Measurements from ENCODE around the gene CCP110. TPM values are rescaled to one million over a fixed set of nuclear protein-coding genes. Genes with fewer than 3 reads are reported as not detected.

The CCP110 gene
- total and polyA plus RNA-seq, 2 of the 13 experiments (the other 11 are each of a cell fraction or from before 2014, with no cell fraction given), result 10.0 to 11.1 TPM

DNA sequence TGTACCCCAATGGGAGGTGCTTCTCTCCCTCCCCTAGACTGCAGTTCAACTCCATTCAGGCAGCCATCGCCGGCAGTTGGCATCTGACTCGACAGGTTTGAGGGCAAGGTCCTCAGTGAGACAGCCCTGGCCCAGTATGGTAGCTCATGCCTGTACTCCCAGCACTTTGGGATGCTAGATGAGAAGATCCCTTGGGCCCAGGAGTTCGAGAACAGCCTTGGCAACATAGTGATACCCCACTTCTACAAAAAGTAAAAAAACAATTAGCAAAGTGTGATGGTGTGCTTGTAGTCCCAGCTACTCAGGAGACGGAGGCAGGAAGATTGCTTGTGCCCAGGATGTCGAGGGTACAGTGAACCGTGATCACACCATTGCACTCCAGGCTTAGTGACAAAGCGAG lies 43.8 kb downstream of the CCP110 start (continued):
- TF ChIP-seq, protein P1, sequence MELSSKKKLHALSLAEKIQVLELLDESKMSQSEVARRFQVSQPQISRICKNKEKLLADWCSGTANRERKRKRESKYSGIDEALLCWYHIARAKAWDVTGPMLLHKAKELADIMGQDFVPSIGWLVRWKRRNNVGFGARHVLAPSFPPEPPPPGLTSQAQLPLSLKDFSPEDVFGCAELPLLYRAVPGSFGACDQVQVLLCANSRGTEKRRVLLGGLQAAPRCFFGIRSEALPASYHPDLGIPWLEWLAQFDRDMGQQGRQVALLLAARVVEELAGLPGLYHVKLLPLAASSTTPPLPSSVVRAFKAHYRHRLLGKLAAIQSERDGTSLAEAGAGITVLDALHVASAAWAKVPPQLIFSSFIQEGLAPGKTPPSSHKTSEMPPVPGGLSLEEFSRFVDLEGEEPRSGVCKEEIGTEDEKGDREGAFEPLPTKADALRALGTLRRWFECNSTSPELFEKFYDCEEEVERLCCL (CRISPR knock-in tag; IDR thresholded peaks at IDR 0.05; ENCODE audit: borderline replicate concordance), result no peak

DNA sequence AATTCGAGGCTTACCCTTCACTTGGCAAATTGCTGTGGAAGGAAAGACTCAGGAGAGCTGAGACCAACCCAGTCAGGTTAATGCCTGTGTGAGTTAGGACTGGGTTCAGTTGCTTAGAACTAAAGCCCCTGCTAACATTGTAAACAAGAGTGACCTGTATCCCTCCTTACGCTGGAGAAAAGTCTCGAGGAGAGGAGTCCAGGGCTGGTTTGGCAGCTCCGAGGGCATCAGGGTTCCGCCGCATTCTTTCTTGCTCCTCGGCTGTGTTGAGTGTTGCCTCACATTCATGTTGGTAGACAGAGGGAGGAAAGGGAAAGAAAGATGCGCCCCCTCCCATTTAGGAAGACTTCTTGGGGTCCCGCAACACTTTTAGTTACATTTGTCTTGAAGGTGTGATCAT lies 50.3 kb downstream of the CCP110 start:
- Histone ChIP-seq H4K20me1 (ENCODE audit: insufficient read depth, low read length) (no peaks in the 10 kb centered on the region), H3K9ac (ENCODE audit: insufficient read depth, low read depth, low read length) (no peak overlapping the region), H2AFZ (ENCODE audit: low read length) (no peak overlapping the region), H3K4me3 (replicated peaks in 1 of 3; ENCODE audit: insufficient read depth in 1 of 3, low read depth in 2 of 3, low read length in 3 of 3) (no peak overlapping the region), H3K9me3 (ENCODE audit: low read length) (no peaks in the 10 kb centered on the region), H3K27ac (ENCODE audit: extremely low read length, insufficient read depth, low read length) (no peak overlapping the region), H3K79me2 (ENCODE audit: insufficient read depth, low read length) (no peaks in the 10 kb centered on the region), H3K4me2 (ENCODE audit: low read depth, low read length) (no peak overlapping the region), H3K27me3 (ENCODE audit: control insufficient read depth in 1 of 2, insufficient read depth in 2 of 2, low read length in 2 of 2) (no peaks in the 10 kb centered on the region), H3K4me1 (ENCODE audit: insufficient read depth, low read length) (no peaks in the 10 kb centered on the region), H3K36me3 (replicated peaks in 1 of 2; ENCODE audit: control insufficient read depth in 1 of 2, insufficient read depth in 2 of 2, low read length in 2 of 2) (no peaks in the 10 kb centered on the region)
- POLR2A ChIA-PET, result no interaction called here
- no peak for DNase-seq (ENCODE audit: low spot score)
- in situ Hi-C loops (cut with HindIII; ENCODE audit: extremely low pct_ligation_motif_present, low pct_unique_long_range_greater_than_20kb), result no loop called here
- intact Hi-C loops (cut with micrococcal nuclease; ENCODE audit: unreplicated experiment), result no loop called here
- CTCF ChIA-PET (ENCODE audit: low intra/inter-chr PET ratio, low total read pairs), result no interaction called here
- ATAC-seq, result no peak
- no TSS peak for BruUV-seq (replicated peaks)
- 77% methylated on average over 9 of the region's 9 CpGs for WGBS (ENCODE audit: low lambda C conversion rate)
- FAIRE-seq, result no peak
- no peak for TF ChIP-seq SOX13 (IDR thresholded peaks at IDR 0.05)
- no peak for TF ChIP-seq SOX13 (CRISPR knock-in tag; conservative IDR thresholded peaks at IDR 0.05 in 1 of 2, IDR thresholded peaks at IDR 0.05 in 1 of 2)
- no peak for TF ChIP-seq FOXK1 (CRISPR knock-in tag; IDR thresholded peaks at IDR 0.05; ENCODE audit: borderline replicate concordance, low read depth)
- TF ChIP-seq, protein P2, sequence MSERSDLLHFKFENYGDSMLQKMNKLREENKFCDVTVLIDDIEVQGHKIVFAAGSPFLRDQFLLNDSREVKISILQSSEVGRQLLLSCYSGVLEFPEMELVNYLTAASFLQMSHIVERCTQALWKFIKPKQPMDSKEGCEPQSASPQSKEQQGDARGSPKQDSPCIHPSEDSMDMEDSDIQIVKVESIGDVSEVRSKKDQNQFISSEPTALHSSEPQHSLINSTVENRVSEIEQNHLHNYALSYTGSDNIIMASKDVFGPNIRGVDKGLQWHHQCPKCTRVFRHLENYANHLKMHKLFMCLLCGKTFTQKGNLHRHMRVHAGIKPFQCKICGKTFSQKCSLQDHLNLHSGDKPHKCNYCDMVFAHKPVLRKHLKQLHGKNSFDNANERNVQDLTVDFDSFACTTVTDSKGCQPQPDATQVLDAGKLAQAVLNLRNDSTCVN (CRISPR knock-in tag; IDR thresholded peaks at IDR 0.05; ENCODE audit: borderline replicate concordance), result no peak
- TF ChIP-seq POLR2AphosphoS2 (IDR thresholded peaks at IDR 0.05; ENCODE audit: low read depth, low read length), result no peak
- TF ChIP-seq REL (CRISPR knock-in tag; conservative IDR thresholded peaks at IDR 0.05), result no peak
- TF ChIP-seq GTF2F1 (IDR thresholded peaks at IDR 0.05; ENCODE audit: low read length), result no peak
